Cardiac muscle cell (in vitro differentiated cells and primary cell): ENCODE data around the gene LRP3. TPM values are rescaled to one million over a fixed set of nuclear protein-coding genes. Genes with fewer than 3 reads are reported as not detected.

Experiments used
- DNase-seq, 2 donors: peaks; one replicate each; pipeline versions ENCODE4 v3.0.0 to v3.0.0-alpha.2; 2010 to 2017; ENCODE audit warnings: low read depth in 1 of 2, low spot score in 1 of 2
- H3K27ac ChIP-seq: fragments of 200-600 bp; sonication (generic); 2 replicates; pipeline ENCODE4 v1.5.1; 2016
- H3K27me3 ChIP-seq: fragments of 200-600 bp; sonication (generic); 2 replicates; pipeline ENCODE4 v1.6.0; 2016; ENCODE audit warnings: control low read depth
- H3K36me3 ChIP-seq: fragments of 200-600 bp; sonication (generic); 2 replicates; pipeline ENCODE4 v1.5.1; 2016; ENCODE audit warnings: control low read depth
- H3K4me1 ChIP-seq: fragments of 200-600 bp; sonication (generic); 2 replicates; pipeline ENCODE4 v1.8.1; 2017; ENCODE audit warnings: low read depth, mild to moderate bottlenecking, mixed run types
- H3K4me3 ChIP-seq: fragments of 200-600 bp; sonication (generic); 2 replicates; pipeline ENCODE4 v1.5.1; 2016; ENCODE audit warnings: mild to moderate bottlenecking
- H3K9me3 ChIP-seq: fragments of 200-600 bp; sonication (generic); 2 replicates; pipeline ENCODE4 v1.5.1; 2017; ENCODE audit warnings: low read depth, mild to moderate bottlenecking, control low read depth
- CTCF ChIP-seq: IDR thresholded peaks from 2 replicates; pipeline ENCODE4 v1.5.1; 2012; ENCODE audit warnings: low read depth, mild to moderate bottlenecking, low read length
- polyA plus RNA-seq: library from polyadenylated mRNA; unstranded; fragments of >200 nt; fragmentation: Nextera tagmentation; extraction: Ambion mirVana; gene quantifications from 2 replicates; pipeline ENCODE4 v1.2.1, GENCODE V29; 2016
- total RNA-seq: library from RNA; depleted of rRNA; stranded (reverse); fragments of >200 nt; gene quantifications from 2 replicates; pipeline ENCODE4 v1.2.3, GENCODE V29; 2016

The LRP3 gene
- total and polyA plus RNA-seq, 2 experiments from 2014 or later, result 38.4 to 39.4 TPM

GRCh38 chr19:33192010-33192409 is 2.1 kb upstream of the LRP3 start:
- Histone ChIP-seq H3K36me3 (no peaks in the 10 kb centered on the region), H3K9me3 (no peaks in the 10 kb centered on the region), H3K27ac (no peak overlapping the region), H3K4me1 (no peaks in the 10 kb centered on the region), H3K27me3 (no peaks in the 10 kb centered on the region), H3K4me3 (no peak overlapping the region)
- TF ChIP-seq CTCF, result peak; percentile 28
- DNase-seq, result no peak

GRCh38 chr19:33193269-33193864 is 763 bp upstream of the LRP3 start:
- TF ChIP-seq CTCF, result no peak
- H3K4me3 ChIP-seq, result no peak overlapping the region
- H3K27ac ChIP-seq, result no peak overlapping the region
- DNase-seq, result no peak
- H3K9me3 ChIP-seq, result no peaks in the 10 kb centered on the region
- H3K4me1 ChIP-seq, result no peaks in the 10 kb centered on the region
- H3K27me3 ChIP-seq, result no peaks in the 10 kb centered on the region
- H3K36me3 ChIP-seq, result no peaks in the 10 kb centered on the region

GRCh38 chr19:33194532-33194885 is 379 bp downstream of the LRP3 start:
- no peaks in the 10 kb centered on the region for H3K27me3 ChIP-seq
- peak; percentile 21 to 46 for DNase-seq
- TF ChIP-seq CTCF, result no peak
- H3K36me3 ChIP-seq, result no peaks in the 10 kb centered on the region
- peak overlapping the region; percentile 89 for H3K4me3 ChIP-seq
- no peaks in the 10 kb centered on the region for H3K4me1 ChIP-seq
- H3K27ac ChIP-seq, result no peak overlapping the region
- no peaks in the 10 kb centered on the region for H3K9me3 ChIP-seq

GRCh38 chr19:33194886-33195644 is 935 bp downstream of the LRP3 start:
- TF ChIP-seq CTCF, result no peak
- H3K36me3 ChIP-seq, result no peaks in the 10 kb centered on the region
- no peaks in the 10 kb centered on the region for H3K27me3 ChIP-seq
- peak; percentile 52 to 69 for DNase-seq
- H3K27ac ChIP-seq, result no peak overlapping the region
- no peaks in the 10 kb centered on the region for H3K4me1 ChIP-seq
- peak overlapping the region; percentile 89 for H3K4me3 ChIP-seq
- H3K9me3 ChIP-seq, result no peaks in the 10 kb centered on the region

- Histone ChIP-seq H3K9me3 (no peaks in the 10 kb centered on the region), H3K36me3 (no peaks in the 10 kb centered on the region), H3K4me3 (peak overlapping the region; percentile 89), H3K27ac (no peak overlapping the region), H3K27me3 (no peaks in the 10 kb centered on the region), H3K4me1 (no peaks in the 10 kb centered on the region)
- DNase-seq, result no peak
- no peak for TF ChIP-seq CTCF
Observed at GRCh38 chr19:33195645-33196347, 1.7 kb downstream of the LRP3 start.
